AG04450 (cell line): ENCODE data around the gene TMEM135. TPM values are rescaled to one million over a fixed set of nuclear protein-coding genes. Genes with fewer than 3 reads are reported as not detected.

Experiments used
- CTCF ChIA-PET: fragments of 300-600, 350-600 bp; formaldehyde crosslinking; extraction: SDS; loops from one replicate; lab custom pipeline; 2022; ENCODE audit warnings: antibody characterized with exemption, inconsistent platforms; lab: Charles Lee
- POLR2A ChIA-PET: fragments of 350-600 bp; formaldehyde crosslinking; extraction: SDS; loops from one replicate; lab custom pipeline; 2021; ENCODE audit warnings: antibody characterized with exemption, inconsistent platforms; lab: Yijun Ruan, JAX
- DNase-seq: peaks from one replicate; pipeline ENCODE4 v3.0.0-alpha.2; 2011; ENCODE audit warnings: low read depth, low spot score
- H3K27ac ChIP-seq: one replicate; pipeline ENCODE4 v1.5.1; 2012; ENCODE audit warnings: low read depth, low read length, control low read depth
- H3K27me3 ChIP-seq: one replicate; pipeline ENCODE4 v1.6.0; 2012; ENCODE audit warnings: low read length; ENCODE audit not compliant: control insufficient read depth, insufficient read depth
- H3K4me3 ChIP-seq: 2 replicates; pipeline ENCODE4 v1.5.1; 2011; ENCODE audit warnings: mild to moderate bottlenecking, low read depth, low read length, control low read depth
- H3K9me3 ChIP-seq: 2 replicates; pipeline ENCODE4 v1.5.1; 2012; ENCODE audit warnings: low read length; ENCODE audit not compliant: control insufficient read depth, insufficient read depth
- CTCF ChIP-seq: IDR thresholded peaks from 2 replicates; pipeline ENCODE4 v1.5.1; 2011; ENCODE audit warnings: low read depth, low read length, control low read depth, inconsistent platforms
- polyA plus RNA-seq: library from polyadenylated mRNA; depleted of rRNA; stranded (reverse); fragments of >200 nt; gene quantifications from 2 replicates; pipeline ENCODE4 v1.2.3, GENCODE V29; 2011

Gene TMEM135
- polyA plus RNA-seq, 1 experiment = 12.6 TPM

- CTCF ChIA-PET = interaction anchor here (1.5 kb wide), 1 partner anchor 312 kb away, joined by 4 read pairs; no protein-coding TSS in a partner anchor
- POLR2A ChIA-PET = no interaction called here
These were observed 269.4 kb downstream of the TMEM135 start for GRCh38 chr11:87307101-87307500.

GRCh38 chr11:87315229-87315628 lies 277.5 kb downstream of the TMEM135 start:
- ChIA-PET POLR2A (no interaction called here), CTCF (no interaction called here)
- no peak for TF ChIP-seq CTCF
- no peak for DNase-seq
- Histone ChIP-seq H3K27ac (no peak overlapping the region), H3K27me3 (no peaks in the 10 kb centered on the region), H3K4me3 (no peak overlapping the region), H3K9me3 (no peaks in the 10 kb centered on the region)

More at GRCh38 chr11:87307101-87307500, 269.4 kb downstream of the TMEM135 start:
- no peak for DNase-seq
- no peak overlapping the region for H3K27ac ChIP-seq
- no peak overlapping the region for H3K4me3 ChIP-seq
- H3K27me3 ChIP-seq = no peaks in the 10 kb centered on the region
- no peak for TF ChIP-seq CTCF
- H3K9me3 ChIP-seq = no peaks in the 10 kb centered on the region

DNA sequence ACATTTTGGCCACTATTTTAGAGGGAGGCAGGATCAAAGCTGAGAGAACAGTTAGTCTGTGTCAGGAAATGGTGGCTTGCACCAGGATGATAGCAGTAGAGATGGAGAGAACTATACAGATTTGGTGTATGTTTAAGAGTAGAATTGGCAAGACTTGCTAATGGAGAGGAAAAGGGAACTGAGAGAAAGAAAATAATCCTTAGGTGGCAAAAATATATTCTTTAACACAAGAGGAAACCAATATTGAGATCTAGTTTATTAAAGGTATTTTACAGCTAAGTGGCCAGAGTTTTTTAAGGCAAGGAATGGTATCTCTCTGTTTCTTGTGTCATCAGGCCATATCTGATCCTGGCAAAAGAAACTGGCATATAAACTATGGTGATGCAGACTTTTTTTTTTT lies 278.8 kb downstream of the TMEM135 start:
- ChIA-PET CTCF (interaction anchor here (0.5 to 2.1 kb wide), 2 partner anchors 105 to 377 kb away, joined by 3 to 7 read pairs; no protein-coding TSS in a partner anchor), POLR2A (no interaction called here)
- no peak overlapping the region for H3K4me3 ChIP-seq
- H3K27ac ChIP-seq = no peak overlapping the region
- DNase-seq = no peak
- no peak for TF ChIP-seq CTCF
- no peaks in the 10 kb centered on the region for H3K9me3 ChIP-seq
- no peaks in the 10 kb centered on the region for H3K27me3 ChIP-seq

- H3K4me3 ChIP-seq = no peak overlapping the region
- TF ChIP-seq CTCF = no peak
- CTCF ChIA-PET = interaction anchor here (0.6 to 2.1 kb wide), 2 partner anchors 104 to 312 kb away, joined by 3 to 7 read pairs; no protein-coding TSS in a partner anchor
- POLR2A ChIA-PET = no interaction called here
- DNase-seq = no peak
- no peaks in the 10 kb centered on the region for H3K27me3 ChIP-seq
- no peaks in the 10 kb centered on the region for H3K9me3 ChIP-seq
- H3K27ac ChIP-seq = no peak overlapping the region
These were observed 279.7 kb downstream of the TMEM135 start for GRCh38 chr11:87317441-87317840.

GRCh38 chr11:87320123-87320522 lies 282.4 kb downstream of the TMEM135 start:
- H3K27ac ChIP-seq = no peak overlapping the region
- ChIA-PET CTCF (no interaction called here), POLR2A (no interaction called here)
- TF ChIP-seq CTCF = no peak
- no peak overlapping the region for H3K4me3 ChIP-seq
- no peak for DNase-seq
- H3K27me3 ChIP-seq = no peaks in the 10 kb centered on the region
- no peaks in the 10 kb centered on the region for H3K9me3 ChIP-seq
